GM12801 (cell line): Measurements from ENCODE around the gene GPR137B.

ENCODE experiments used
- TF ChIP-seq, protein P1 (sequence below): IDR thresholded peaks from one replicate; pipeline ENCODE4 v1.5.1; 2011; ENCODE audit warnings: control low read depth; ENCODE audit not compliant: insufficient read length; ENCODE audit errors: extremely low read depth

The GPR137B gene

DNA sequence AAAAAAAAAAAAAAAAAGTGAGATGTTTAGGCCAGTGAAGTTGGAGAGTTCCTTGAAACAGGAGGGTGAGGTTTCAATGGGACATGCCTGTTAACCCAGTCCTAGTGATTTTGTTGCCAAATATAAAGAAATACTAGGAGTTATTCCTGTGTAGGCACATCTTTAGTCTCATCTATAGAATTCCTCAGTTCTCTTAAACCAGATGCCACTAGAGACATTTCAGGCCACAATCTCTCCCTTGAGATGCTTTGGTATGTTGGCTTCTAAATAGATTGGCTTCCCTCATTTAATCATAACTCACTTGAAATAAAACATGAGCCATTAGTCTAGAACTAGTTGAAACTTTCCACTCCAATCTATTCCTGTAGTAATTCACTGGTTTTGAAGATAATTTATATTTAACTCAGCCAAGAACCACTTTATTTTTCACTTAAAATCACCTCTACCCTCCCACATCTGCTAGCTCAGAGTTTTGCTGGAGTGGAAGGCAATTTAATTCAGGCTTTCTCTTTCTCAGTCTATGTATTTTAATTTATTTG is 29.8 kb downstream of the GPR137B start:
- TF ChIP-seq, protein P1, sequence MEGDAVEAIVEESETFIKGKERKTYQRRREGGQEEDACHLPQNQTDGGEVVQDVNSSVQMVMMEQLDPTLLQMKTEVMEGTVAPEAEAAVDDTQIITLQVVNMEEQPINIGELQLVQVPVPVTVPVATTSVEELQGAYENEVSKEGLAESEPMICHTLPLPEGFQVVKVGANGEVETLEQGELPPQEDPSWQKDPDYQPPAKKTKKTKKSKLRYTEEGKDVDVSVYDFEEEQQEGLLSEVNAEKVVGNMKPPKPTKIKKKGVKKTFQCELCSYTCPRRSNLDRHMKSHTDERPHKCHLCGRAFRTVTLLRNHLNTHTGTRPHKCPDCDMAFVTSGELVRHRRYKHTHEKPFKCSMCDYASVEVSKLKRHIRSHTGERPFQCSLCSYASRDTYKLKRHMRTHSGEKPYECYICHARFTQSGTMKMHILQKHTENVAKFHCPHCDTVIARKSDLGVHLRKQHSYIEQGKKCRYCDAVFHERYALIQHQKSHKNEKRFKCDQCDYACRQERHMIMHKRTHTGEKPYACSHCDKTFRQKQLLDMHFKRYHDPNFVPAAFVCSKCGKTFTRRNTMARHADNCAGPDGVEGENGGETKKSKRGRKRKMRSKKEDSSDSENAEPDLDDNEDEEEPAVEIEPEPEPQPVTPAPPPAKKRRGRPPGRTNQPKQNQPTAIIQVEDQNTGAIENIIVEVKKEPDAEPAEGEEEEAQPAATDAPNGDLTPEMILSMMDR = no peak

- TF ChIP-seq, protein P1 = no peak
Observed at GRCh38 chr1:236173174-236173767, 30.9 kb downstream of the GPR137B start.

DNA sequence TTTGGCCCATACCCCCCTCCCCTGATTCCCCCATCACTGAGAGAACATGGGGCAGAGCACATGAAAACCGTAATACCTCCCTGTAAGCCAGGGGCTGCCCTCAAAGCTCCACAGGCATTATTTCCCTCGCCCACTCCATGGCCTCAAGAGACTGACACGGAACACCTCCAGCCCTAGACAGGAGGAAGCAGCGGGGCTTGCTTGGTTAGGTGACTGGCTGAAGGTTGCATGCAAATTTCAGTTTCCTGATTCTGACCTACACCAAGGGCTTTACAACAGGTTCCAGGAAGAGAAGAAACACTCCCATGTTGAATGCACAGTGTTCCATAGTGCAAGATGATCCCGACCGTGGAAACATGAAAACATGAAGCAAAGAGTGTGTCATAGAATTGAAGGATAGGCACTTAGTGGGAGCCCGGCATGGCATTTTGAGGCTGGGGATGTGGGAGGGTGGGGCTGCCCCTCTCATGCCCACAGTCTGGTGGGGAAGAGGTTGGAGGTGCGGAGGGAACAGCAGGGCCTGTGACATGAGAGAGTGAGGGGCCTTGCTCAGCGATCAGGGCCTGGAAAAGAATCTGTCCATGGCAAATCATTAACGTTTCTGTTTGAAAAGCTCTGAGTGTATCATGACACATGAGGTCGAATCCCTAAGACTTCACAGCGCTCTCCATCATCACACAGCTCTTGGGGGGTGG is 33.5 kb downstream of the GPR137B start:
- TF ChIP-seq, protein P1 = no peak

GRCh38 chr1:236176337-236177336 is 34.3 kb downstream of the GPR137B start:
- TF ChIP-seq, protein P1 = no peak

- TF ChIP-seq, protein P1 = no peak
Observed at GRCh38 chr1:236179634-236180033, 37.3 kb downstream of the GPR137B start.

- TF ChIP-seq, protein P1 = no peak
Observed at GRCh38 chr1:236181059-236181458, 38.7 kb downstream of the GPR137B start.

DNA sequence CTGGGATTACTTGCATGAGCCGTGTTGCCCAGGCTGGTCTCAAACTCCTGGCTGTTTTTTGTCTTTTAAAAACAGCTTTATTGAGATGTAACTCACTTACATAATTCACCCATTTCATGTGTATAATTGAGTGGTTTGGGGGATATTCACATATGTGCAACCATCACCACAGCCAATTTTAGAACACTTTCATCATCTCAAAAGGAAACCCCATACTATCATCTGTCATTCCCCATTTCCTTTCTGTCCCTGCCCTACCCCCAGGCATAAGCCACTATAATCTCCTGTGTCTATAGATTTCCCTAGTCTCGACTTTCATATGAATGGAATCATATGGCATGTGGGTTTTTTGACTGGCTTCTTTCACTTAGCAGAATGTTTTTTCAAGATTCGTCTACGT is 43.3 kb downstream of the GPR137B start:
- TF ChIP-seq, protein P1 = no peak
